HepG2 (cell line): ENCODE measurements around the gene LIME1. TPM values are rescaled to one million over a fixed set of nuclear protein-coding genes. Genes with fewer than 3 reads are reported as not detected.
A peak's percentile ranks its signal among the peaks of the same experiment; 100 is the strongest.

ENCODE experiments used
- ATM ChIP-seq: fragments of 450-650 bp; IDR thresholded peaks from 2 replicates; pipeline ENCODE4 v1.7.1; 2017; ENCODE audit warnings: mild to moderate bottlenecking, borderline replicate concordance
- HOXA3 ChIP-seq: sonication (generic); formaldehyde crosslinking; IDR thresholded peaks from 2 replicates; pipeline ENCODE4 v1.5.0; 2020; ENCODE audit warnings: missing genetic modification reagents
- JARID2 ChIP-seq: sonication (generic); formaldehyde crosslinking; IDR thresholded peaks from 2 replicates; pipeline ENCODE4 v1.8.1; 2023; ENCODE audit warnings: missing genetic modification reagents, inconsistent platforms; ENCODE audit not compliant: insufficient replicate concordance
- KAT7 ChIP-seq: IDR thresholded peaks from 2 replicates; pipeline ENCODE4 v1.6.1; 2018; ENCODE audit warnings: borderline replicate concordance, missing compliant biosample characterization
- PLRG1 ChIP-seq: fragments of 450-650 bp; conservative IDR thresholded peaks from 2 replicates; pipeline ENCODE4 v1.6.1; 2016
- POGZ ChIP-seq: sonication (generic); formaldehyde crosslinking; IDR thresholded peaks from 2 replicates; pipeline ENCODE4 v1.4.0; 2020; ENCODE audit warnings: mild to moderate bottlenecking, missing genetic modification reagents
- RFX1 ChIP-seq: fragments of 450-650 bp; IDR thresholded peaks from 2 replicates; pipeline ENCODE4 v1.6.1; 2017
- SNRNP70 ChIP-seq: fragments of 200-400 bp; formaldehyde crosslinking; IDR thresholded peaks from 2 replicates; pipeline ENCODE4 v1.6.1; 2017; ENCODE audit warnings: mild to moderate bottlenecking, low read depth, low read length, moderate library complexity
- SRF ChIP-seq: IDR thresholded peaks from 2 replicates; pipeline ENCODE4 v1.6.1; 2011; ENCODE audit warnings: mild to moderate bottlenecking, low read depth, low read length, moderate library complexity
- SRY ChIP-seq: sonication (generic); formaldehyde crosslinking; IDR thresholded peaks from 2 replicates; pipeline ENCODE4 v1.8.0; 2022; ENCODE audit warnings: mild to moderate bottlenecking, missing genetic modification reagents
- ZIK1 ChIP-seq: sonication (generic); formaldehyde crosslinking; IDR thresholded peaks from 2 replicates; pipeline ENCODE4 v1.5.0; 2020; ENCODE audit warnings: mild to moderate bottlenecking, low read depth, missing genetic modification reagents, borderline replicate concordance
- ZMAT3 ChIP-seq: sonication (generic); formaldehyde crosslinking; conservative IDR thresholded peaks from 2 replicates; pipeline ENCODE4 v1.7.0; 2021; ENCODE audit warnings: missing genetic modification reagents
- ZNF556 ChIP-seq: sonication (generic); formaldehyde crosslinking; IDR thresholded peaks from 2 replicates; pipeline ENCODE4 v1.4.0; 2020; ENCODE audit warnings: mild to moderate bottlenecking, missing genetic modification reagents, borderline replicate concordance
- ZNF569 ChIP-seq: sonication (generic); formaldehyde crosslinking; IDR thresholded peaks from 2 replicates; pipeline ENCODE4 v1.5.0; 2020; ENCODE audit warnings: mild to moderate bottlenecking, missing genetic modification reagents, moderate library complexity, borderline replicate concordance
- ZNF619 ChIP-seq: sonication (generic); formaldehyde crosslinking; IDR thresholded peaks from 2 replicates; pipeline ENCODE4 v1.4.0; 2020; ENCODE audit warnings: mild to moderate bottlenecking, missing genetic modification reagents
- ZNF790 ChIP-seq: sonication (generic); formaldehyde crosslinking; IDR thresholded peaks from 2 replicates; pipeline ENCODE4 v1.8.0; 2022; ENCODE audit warnings: missing genetic modification reagents, mild to moderate bottlenecking, borderline replicate concordance
- polyA plus RNA-seq, 8 experiments: library from polyadenylated mRNA; depleted of rRNA in 3 of 8; stranded (reverse) in 7 of 8; unstranded in 1 of 8; fragments of >200 nt; fragmentation: Illumina TruSeq in 4 of 8; extraction: Trizol in 4 of 8; gene quantifications; 2 replicates each; pipeline versions ENCODE4 v1.2.1 to v1.2.3, GENCODE V29; 2011 to 2016; ENCODE audit warnings: low read depth in 4 of 8, missing spikeins in 1 of 8, mixed read lengths in 1 of 8; ENCODE audit not compliant: insufficient read depth in 1 of 8
- total RNA-seq, 5 experiments: library from RNA; depleted of rRNA; stranded (reverse); fragments of >200 nt; fragmentation: Illumina TruSeq; extraction: Trizol; gene quantifications; 2 replicates each; pipeline ENCODE4 v1.2.3, GENCODE V29; 2016; ENCODE audit warnings: low read depth in 1 of 5
- TF ChIP-seq, protein P1 (sequence below): sonication (generic); formaldehyde crosslinking; IDR thresholded peaks from 2 replicates; pipeline ENCODE4 v1.5.0; 2020; ENCODE audit warnings: mild to moderate bottlenecking, missing genetic modification reagents
- TF ChIP-seq, protein P2 (sequence below): sonication (generic); formaldehyde crosslinking; IDR thresholded peaks from 2 replicates; pipeline ENCODE4 v1.4.0; 2020; ENCODE audit warnings: missing genetic modification reagents, borderline replicate concordance
- TF ChIP-seq, protein P3 (sequence below): sonication (generic); formaldehyde crosslinking; IDR thresholded peaks from 2 replicates; pipeline ENCODE4 v1.8.0; 2022; ENCODE audit warnings: mild to moderate bottlenecking, missing genetic modification reagents, moderate library complexity
- TF ChIP-seq, protein P4 (sequence below): sonication (generic); formaldehyde crosslinking; IDR thresholded peaks from 2 replicates; pipeline ENCODE4 v1.8.0; 2022; ENCODE audit warnings: missing genetic modification reagents, low read depth, mild to moderate bottlenecking, borderline replicate concordance
- TF ChIP-seq, protein P5 (sequence below): sonication (generic); formaldehyde crosslinking; conservative IDR thresholded peaks from 2 replicates; pipeline ENCODE4 v1.4.0; 2020; ENCODE audit warnings: missing genetic modification reagents

The LIME1 gene
- total and polyA plus RNA-seq, 2 of the 13 experiments (the other 11 are each of a cell fraction or from before 2014, with no cell fraction given), result 13.0 to 61.5 TPM

DNA sequence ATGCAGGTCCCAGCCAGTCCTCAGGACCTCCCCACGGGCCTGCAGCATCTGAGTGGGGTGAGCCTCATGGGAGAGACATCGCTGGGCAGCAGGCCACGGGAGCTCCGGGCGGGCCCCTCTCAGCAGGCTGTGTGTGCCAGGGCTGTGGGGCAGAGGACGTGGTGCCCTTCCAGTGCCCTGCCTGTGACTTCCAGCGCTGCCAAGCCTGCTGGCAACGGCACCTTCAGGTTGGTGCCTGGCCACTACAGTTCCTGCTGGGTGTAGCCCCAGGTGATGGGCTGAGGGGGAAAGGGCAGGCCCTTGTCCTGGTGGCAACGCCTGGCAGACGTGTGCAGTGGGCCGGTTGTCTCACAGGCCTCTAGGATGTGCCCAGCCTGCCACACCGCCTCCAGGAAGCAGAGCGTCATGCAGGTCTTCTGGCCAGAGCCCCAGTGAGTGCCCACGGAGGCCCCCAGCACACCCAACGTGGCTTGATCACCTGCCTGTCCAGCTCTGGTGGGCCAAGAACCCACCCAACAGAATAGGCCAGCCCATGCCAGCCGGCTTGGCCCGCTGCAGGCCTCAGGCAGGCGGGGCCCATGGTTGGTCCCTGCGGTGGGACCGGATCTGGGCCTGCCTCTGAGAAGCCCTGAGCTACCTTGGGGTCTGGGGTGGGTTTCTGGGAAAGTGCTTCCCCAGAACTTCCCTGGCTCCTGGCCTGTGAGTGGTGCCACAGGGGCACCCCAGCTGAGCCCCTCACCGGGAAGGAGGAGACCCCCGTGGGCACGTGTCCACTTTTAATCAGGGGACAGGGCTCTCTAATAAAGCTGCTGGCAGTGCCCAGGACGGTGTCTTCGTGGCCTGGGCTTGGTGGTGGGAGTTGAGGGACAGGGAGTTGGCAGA is 40.8 kb upstream of the LIME1 start (continued):
- no peak for TF ChIP-seq KAT7 (CRISPR knock-in tag)
- no peak for TF ChIP-seq SRF
- TF ChIP-seq ATM, result no peak
- TF ChIP-seq ZMAT3, result no peak
- TF ChIP-seq ZNF619 (CRISPR knock-in tag), result 0 out of 2 replicates have a peak, but pooled peaks have one; percentile 47
- no peak for TF ChIP-seq PLRG1
- no peak for TF ChIP-seq ZNF790 (CRISPR knock-in tag)
- no peak for TF ChIP-seq POGZ (CRISPR knock-in tag)
- no peak for TF ChIP-seq ZNF556 (CRISPR knock-in tag)
- 0 out of 2 replicates have a peak, but pooled peaks have one; percentile 18 for TF ChIP-seq SRY
- TF ChIP-seq, protein P1, sequence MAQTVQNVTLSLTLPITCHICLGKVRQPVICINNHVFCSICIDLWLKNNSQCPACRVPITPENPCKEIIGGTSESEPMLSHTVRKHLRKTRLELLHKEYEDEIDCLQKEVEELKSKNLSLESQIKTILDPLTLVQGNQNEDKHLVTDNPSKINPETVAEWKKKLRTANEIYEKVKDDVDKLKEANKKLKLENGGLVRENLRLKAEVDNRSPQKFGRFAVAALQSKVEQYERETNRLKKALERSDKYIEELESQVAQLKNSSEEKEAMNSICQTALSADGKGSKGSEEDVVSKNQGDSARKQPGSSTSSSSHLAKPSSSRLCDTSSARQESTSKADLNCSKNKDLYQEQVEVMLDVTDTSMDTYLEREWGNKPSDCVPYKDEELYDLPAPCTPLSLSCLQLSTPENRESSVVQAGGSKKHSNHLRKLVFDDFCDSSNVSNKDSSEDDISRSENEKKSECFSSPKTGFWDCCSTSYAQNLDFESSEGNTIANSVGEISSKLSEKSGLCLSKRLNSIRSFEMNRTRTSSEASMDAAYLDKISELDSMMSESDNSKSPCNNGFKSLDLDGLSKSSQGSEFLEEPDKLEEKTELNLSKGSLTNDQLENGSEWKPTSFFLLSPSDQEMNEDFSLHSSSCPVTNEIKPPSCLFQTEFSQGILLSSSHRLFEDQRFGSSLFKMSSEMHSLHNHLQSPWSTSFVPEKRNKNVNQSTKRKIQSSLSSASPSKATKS, result no peak
- no peak for TF ChIP-seq HOXA3
- TF ChIP-seq RFX1, result no peak
- TF ChIP-seq ZIK1, result no peak
- TF ChIP-seq JARID2, result no peak
- no peak for TF ChIP-seq ZNF569 (CRISPR knock-in tag)
- TF ChIP-seq, protein P2, sequence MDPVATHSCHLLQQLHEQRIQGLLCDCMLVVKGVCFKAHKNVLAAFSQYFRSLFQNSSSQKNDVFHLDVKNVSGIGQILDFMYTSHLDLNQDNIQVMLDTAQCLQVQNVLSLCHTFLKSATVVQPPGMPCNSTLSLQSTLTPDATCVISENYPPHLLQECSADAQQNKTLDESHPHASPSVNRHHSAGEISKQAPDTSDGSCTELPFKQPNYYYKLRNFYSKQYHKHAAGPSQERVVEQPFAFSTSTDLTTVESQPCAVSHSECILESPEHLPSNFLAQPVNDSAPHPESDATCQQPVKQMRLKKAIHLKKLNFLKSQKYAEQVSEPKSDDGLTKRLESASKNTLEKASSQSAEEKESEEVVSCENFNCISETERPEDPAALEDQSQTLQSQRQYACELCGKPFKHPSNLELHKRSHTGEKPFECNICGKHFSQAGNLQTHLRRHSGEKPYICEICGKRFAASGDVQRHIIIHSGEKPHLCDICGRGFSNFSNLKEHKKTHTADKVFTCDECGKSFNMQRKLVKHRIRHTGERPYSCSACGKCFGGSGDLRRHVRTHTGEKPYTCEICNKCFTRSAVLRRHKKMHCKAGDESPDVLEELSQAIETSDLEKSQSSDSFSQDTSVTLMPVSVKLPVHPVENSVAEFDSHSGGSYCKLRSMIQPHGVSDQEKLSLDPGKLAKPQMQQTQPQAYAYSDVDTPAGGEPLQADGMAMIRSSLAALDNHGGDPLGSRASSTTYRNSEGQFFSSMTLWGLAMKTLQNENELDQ (CRISPR knock-in tag), result no peak
- TF ChIP-seq SNRNP70, result no peak
- TF ChIP-seq, protein P3, sequence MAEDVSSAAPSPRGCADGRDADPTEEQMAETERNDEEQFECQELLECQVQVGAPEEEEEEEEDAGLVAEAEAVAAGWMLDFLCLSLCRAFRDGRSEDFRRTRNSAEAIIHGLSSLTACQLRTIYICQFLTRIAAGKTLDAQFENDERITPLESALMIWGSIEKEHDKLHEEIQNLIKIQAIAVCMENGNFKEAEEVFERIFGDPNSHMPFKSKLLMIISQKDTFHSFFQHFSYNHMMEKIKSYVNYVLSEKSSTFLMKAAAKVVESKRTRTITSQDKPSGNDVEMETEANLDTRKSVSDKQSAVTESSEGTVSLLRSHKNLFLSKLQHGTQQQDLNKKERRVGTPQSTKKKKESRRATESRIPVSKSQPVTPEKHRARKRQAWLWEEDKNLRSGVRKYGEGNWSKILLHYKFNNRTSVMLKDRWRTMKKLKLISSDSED (CRISPR knock-in tag), result 0 out of 2 replicates have a peak, but pooled peaks have one; percentile 26
- TF ChIP-seq, protein P4, sequence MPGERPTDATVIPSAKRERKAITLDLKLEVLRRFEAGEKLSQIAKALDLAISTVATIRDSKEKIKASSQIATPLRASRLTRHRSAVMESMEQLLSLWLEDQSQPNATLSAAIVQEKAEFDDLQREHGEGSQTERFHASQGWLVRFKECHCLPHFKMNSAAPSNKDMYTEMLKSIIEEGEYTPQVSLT, result no peak
- TF ChIP-seq, protein P5, sequence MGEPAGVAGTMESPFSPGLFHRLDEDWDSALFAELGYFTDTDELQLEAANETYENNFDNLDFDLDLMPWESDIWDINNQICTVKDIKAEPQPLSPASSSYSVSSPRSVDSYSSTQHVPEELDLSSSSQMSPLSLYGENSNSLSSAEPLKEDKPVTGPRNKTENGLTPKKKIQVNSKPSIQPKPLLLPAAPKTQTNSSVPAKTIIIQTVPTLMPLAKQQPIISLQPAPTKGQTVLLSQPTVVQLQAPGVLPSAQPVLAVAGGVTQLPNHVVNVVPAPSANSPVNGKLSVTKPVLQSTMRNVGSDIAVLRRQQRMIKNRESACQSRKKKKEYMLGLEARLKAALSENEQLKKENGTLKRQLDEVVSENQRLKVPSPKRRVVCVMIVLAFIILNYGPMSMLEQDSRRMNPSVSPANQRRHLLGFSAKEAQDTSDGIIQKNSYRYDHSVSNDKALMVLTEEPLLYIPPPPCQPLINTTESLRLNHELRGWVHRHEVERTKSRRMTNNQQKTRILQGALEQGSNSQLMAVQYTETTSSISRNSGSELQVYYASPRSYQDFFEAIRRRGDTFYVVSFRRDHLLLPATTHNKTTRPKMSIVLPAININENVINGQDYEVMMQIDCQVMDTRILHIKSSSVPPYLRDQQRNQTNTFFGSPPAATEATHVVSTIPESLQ, result no peak
